ENCODE measurements around the gene DCP1A. TPM values are rescaled to one million over a fixed set of nuclear protein-coding genes. Genes with fewer than 3 reads are reported as not detected.

The DCP1A gene
- total RNA-seq, 1 donor from 2014 or later, result 17.3 TPM

- Histone ChIP-seq H3K27ac (replicated peaks) (no peak overlapping the region), H3K4me1 (peaks cover 27% of the 10 kb centered on the region), H3K4me3 (no peak overlapping the region), H3K36me3 (no peaks in the 10 kb centered on the region), H3K27me3 (ENCODE audit: low read depth) (no peaks in the 10 kb centered on the region), H3K9me3 (replicated peaks) (no peaks in the 10 kb centered on the region)
- intact Hi-C loops (cut with micrococcal nuclease), result no loop called here
- TF ChIP-seq, protein P1, sequence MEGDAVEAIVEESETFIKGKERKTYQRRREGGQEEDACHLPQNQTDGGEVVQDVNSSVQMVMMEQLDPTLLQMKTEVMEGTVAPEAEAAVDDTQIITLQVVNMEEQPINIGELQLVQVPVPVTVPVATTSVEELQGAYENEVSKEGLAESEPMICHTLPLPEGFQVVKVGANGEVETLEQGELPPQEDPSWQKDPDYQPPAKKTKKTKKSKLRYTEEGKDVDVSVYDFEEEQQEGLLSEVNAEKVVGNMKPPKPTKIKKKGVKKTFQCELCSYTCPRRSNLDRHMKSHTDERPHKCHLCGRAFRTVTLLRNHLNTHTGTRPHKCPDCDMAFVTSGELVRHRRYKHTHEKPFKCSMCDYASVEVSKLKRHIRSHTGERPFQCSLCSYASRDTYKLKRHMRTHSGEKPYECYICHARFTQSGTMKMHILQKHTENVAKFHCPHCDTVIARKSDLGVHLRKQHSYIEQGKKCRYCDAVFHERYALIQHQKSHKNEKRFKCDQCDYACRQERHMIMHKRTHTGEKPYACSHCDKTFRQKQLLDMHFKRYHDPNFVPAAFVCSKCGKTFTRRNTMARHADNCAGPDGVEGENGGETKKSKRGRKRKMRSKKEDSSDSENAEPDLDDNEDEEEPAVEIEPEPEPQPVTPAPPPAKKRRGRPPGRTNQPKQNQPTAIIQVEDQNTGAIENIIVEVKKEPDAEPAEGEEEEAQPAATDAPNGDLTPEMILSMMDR (IDR thresholded peaks at IDR 0.05; ENCODE audit: borderline replicate concordance), result no peak
- no peak for DNase-seq
These were observed 79.6 kb downstream of the DCP1A start for GRCh38 chr3:53267766-53268165.

GRCh38 chr3:53264718-53265117 lies 82.6 kb downstream of the DCP1A start:
- intact Hi-C loops (cut with micrococcal nuclease), result no loop called here
- TF ChIP-seq, protein P1 (IDR thresholded peaks at IDR 0.05; ENCODE audit: borderline replicate concordance), result no peak

DNA sequence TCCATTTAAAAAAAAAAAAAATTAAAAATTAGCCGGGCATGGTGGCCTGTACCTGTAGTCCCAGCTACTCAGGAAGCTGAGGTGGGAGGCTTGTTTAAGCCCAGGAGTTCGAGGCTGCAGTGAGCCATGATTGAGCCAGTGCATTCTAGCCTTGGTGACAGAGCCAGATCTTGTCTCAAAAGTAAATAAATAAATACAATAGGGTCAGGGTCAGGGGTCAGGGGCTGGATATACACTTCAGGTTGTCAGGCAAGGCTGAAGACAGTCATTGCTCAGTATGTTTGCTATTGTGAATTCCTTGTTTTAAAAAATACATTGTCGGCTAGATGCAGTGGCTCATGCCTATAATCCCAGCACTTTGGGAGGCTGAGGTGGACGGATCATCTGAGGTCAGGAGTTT lies 83.4 kb downstream of the DCP1A start:
- Histone ChIP-seq H3K9me3 (replicated peaks) (no peaks in the 10 kb centered on the region), H3K27me3 (ENCODE audit: low read depth) (no peaks in the 10 kb centered on the region), H3K36me3 (no peaks in the 10 kb centered on the region), H3K4me1 (peaks cover 31% of the 10 kb centered on the region), H3K4me3 (no peak overlapping the region), H3K27ac (replicated peaks) (peak overlapping the region; percentile 85)
- TF ChIP-seq, protein P1 (IDR thresholded peaks at IDR 0.05; ENCODE audit: borderline replicate concordance), result no peak
- intact Hi-C loops (cut with micrococcal nuclease), result no loop called here
- no peak for DNase-seq

More at GRCh38 chr3:53264718-53265117, 82.6 kb downstream of the DCP1A start:
- Histone ChIP-seq H3K4me3 (no peak overlapping the region), H3K4me1 (peaks cover 27% of the 10 kb centered on the region), H3K27me3 (ENCODE audit: low read depth) (no peaks in the 10 kb centered on the region), H3K36me3 (no peaks in the 10 kb centered on the region), H3K27ac (replicated peaks) (peak overlapping the region; percentile 85), H3K9me3 (replicated peaks) (no peaks in the 10 kb centered on the region)
- peak; percentile 48 for DNase-seq

GRCh38 chr3:53261712-53262111 lies 85.6 kb downstream of the DCP1A start:
- H3K27ac ChIP-seq (replicated peaks), result peak overlapping the region; percentile 87
- no peaks in the 10 kb centered on the region for H3K36me3 ChIP-seq
- H3K4me3 ChIP-seq, result no peak overlapping the region
- intact Hi-C loops (cut with micrococcal nuclease), result no loop called here
- no peaks in the 10 kb centered on the region for H3K9me3 ChIP-seq (replicated peaks)
- no peaks in the 10 kb centered on the region for H3K27me3 ChIP-seq (ENCODE audit: low read depth)
- no peak for DNase-seq
- peaks cover 35% of the 10 kb centered on the region for H3K4me1 ChIP-seq
- TF ChIP-seq, protein P1 (IDR thresholded peaks at IDR 0.05; ENCODE audit: borderline replicate concordance), result no peak

DNA sequence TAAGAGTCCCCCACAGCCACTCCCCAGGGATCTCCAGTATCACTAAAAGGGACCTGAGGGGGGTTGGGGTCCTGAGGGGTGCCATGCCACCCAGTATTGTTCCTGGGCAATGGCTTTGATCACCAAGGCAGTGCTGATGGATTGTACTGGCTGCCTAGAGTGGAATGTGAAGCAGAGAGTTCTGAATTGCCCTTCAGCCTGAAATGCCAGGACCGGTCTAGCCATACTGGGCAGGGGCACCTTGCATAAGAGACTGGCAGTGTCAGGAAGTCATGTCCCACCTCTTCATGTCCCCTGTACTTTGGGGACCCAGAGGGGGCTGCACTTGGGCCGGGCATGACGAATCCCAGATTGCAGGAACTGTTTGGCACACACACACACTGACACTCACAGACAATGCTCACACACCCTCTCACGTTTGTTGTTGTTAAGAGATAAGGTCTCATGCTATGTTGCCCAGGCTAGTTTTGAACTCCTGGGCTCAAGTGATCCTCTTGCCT lies 87.0 kb downstream of the DCP1A start:
- no peaks in the 10 kb centered on the region for H3K27me3 ChIP-seq (ENCODE audit: low read depth)
- no peaks in the 10 kb centered on the region for H3K9me3 ChIP-seq (replicated peaks)
- intact Hi-C loops (cut with micrococcal nuclease), result no loop called here
- peaks cover 43% of the 10 kb centered on the region for H3K4me1 ChIP-seq
- H3K27ac ChIP-seq (replicated peaks), result peak overlapping the region; percentile 87
- H3K4me3 ChIP-seq, result no peak overlapping the region
- TF ChIP-seq, protein P1 (IDR thresholded peaks at IDR 0.05; ENCODE audit: borderline replicate concordance), result no peak
- no peak for DNase-seq
- no peaks in the 10 kb centered on the region for H3K36me3 ChIP-seq
